DMS53 treated with DMSO at 0.1 percent for 48 hours (cell line): Measurements from ENCODE around the gene KCNJ16.
"Not testable (repeated sequence)": the region's sequence is repeated elsewhere in the genome, so short reads cannot be mapped to it uniquely, and the experiment has no call there.

Experiments
- DNase-seq: peaks from one replicate; lab custom pipeline; 2025; ENCODE audit not compliant: unreplicated experiment; lab: John Stamatoyannopoulos, UW

Gene KCNJ16

GRCh38 chr17:70074956-70075355, at the start of gene KCNJ16:
Gene KCNJ16 (plus strand): TSS chr17:70075225. CDS start chr17:70132088, 56,863 bp downstream.
- DNase-seq: peak; percentile 54

GRCh38 chr17:70028397-70028796, 46.6 kb upstream of the KCNJ16 start:
- DNase-seq: no peak

- no peak for DNase-seq
These were observed 45.9 kb upstream of the KCNJ16 start for GRCh38 chr17:70028978-70029767.

GRCh38 chr17:70030371-70030770, 44.7 kb upstream of the KCNJ16 start:
- no peak for DNase-seq

DNA sequence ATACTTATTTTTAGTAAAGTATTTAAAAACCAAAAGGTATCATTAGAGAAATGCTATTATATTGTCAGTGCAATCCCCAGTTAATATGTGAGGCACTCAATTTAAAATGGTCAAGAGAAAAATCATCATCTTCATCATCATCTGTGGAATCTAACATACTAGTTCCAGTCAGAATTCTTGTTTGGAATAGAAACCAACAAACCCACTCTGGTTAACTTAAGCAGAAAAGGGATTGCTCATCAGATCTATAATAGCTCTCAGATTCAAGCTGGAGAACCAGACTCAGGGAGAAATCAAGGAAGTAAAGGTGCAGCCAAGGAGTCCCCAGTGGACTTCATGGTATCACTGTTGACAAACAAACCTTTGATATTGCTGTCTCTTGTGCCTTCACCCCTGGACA, 43.7 kb upstream of the KCNJ16 start:
- DNase-seq: no peak

DNA sequence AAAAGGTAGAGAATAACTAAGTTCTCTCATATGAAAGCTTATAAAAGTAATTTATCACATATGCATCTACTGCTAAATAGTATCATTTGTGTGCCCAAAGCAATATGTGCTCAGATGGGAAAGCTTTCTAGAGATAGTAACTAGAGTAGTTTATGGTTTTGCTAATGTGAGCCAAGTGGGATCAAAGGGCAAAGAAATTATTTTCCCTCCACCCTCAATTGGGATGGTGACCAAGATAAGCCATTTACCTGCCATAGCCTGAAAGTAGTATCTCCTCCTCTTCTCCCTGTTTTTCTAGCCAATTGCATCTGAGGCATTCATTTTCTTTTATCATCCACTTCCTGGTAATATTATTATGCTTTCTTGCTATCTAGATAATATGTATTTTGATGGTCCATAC, 41.9 kb upstream of the KCNJ16 start:
- DNase-seq: no peak

DNA sequence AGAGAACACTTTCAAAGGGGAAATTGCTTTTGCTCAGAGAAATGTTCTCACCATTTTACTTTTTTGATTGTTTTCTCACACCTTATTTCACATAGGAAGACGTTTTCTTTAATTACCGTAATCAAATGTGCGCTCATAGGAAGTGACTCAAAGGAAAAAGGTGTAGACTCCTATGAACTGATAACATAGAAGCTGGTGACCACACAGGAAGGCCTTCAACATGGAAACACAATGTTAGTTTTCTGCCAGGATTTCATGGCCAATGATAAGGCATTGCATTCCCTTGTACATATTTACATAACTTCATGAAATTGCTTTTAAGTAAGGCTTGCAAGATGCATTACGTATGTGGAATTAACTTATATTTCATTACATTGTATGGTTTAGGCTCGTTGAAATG, 40.9 kb upstream of the KCNJ16 start:
- no peak for DNase-seq

DNA sequence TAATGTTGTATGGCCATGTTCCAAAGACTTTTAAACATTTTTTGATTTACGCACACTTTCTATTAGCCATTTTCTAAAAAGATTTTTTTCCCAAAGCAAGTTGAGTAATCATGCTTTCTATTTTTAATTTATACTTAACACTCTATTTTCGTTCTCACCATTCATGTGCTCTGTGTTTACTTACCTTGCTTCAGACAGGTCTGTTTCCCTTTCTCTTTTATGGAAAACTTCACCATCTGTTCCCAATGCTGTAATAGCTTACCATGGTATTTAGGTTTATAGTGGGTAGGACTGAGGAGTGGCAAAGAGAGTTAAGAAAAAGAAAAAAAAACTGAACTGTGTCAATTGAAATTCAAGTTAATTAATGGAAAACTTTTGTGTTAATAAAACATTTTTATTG, 37.5 kb upstream of the KCNJ16 start:
- DNase-seq: no peak

GRCh38 chr17:70040336-70040735, 34.7 kb upstream of the KCNJ16 start:
- no peak for DNase-seq

- no peak for DNase-seq
These were observed 34.0 kb upstream of the KCNJ16 start for GRCh38 chr17:70041061-70041460.

GRCh38 chr17:70041540-70041939, 33.5 kb upstream of the KCNJ16 start:
- DNase-seq: no peak

GRCh38 chr17:70045780-70046179, 29.2 kb upstream of the KCNJ16 start:
- not testable (repeated sequence) for DNase-seq

GRCh38 chr17:70047619-70048419, 27.2 kb upstream of the KCNJ16 start:
- no peak for DNase-seq

DNA sequence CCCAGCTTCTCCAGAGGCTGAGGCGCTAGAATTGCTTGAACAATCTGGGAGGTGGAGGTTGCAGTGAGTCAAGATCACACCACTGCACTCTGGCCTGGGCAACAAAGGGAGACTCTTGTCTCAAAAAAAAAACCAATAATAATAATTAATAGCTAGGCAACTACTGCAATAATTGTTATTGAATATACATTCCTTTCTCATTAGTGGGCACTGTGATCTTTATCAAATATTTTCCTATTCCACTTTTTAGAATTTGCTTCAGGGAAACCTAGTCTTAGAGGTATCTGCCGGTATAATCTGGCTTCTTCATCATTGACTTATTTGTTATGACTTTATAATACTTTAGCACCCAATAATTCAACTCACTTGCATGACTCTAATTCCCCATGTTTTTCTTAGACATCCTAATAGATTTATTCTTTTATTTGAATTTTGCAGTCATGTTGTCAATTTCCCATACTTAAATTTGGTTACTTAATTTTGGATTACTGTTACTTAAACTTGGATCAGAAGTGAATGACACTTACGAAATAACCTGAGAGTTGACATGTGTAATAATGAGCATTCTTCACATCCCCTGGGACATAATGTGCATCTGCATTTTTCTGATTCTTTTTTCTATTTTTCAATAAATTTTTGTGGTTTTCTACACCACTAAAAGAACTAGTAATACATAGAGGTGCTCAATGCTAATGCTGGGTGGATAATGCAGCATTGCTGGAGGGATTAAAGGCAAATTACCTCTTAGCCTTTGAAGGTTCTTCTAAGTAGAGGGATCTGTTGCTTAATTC, 25.0 kb upstream of the KCNJ16 start:
- DNase-seq: no peak

- no peak for DNase-seq
These were observed 24.1 kb upstream of the KCNJ16 start for GRCh38 chr17:70050931-70051330.

GRCh38 chr17:70053241-70054234, 21.5 kb upstream of the KCNJ16 start:
- no peak for DNase-seq

DNA sequence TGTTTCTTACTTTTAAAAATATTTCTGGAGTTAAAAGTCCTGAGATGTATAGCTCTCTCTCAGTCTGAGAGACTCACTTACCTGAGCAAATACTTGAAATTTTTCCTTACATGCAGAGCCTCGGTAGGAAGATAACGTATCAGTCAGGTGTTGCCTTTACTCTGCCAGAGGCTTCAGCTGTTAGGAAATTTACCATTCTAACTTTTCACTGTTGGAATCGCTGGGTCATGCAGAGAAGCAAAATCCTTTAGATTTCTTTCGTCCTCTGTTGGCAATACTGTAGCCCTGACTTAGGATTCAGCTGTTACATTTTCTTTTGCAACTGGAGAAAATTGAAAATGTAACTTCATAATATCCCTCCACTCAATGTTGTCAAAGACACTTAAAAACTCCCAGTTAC, 20.0 kb upstream of the KCNJ16 start:
- no peak for DNase-seq

DNA sequence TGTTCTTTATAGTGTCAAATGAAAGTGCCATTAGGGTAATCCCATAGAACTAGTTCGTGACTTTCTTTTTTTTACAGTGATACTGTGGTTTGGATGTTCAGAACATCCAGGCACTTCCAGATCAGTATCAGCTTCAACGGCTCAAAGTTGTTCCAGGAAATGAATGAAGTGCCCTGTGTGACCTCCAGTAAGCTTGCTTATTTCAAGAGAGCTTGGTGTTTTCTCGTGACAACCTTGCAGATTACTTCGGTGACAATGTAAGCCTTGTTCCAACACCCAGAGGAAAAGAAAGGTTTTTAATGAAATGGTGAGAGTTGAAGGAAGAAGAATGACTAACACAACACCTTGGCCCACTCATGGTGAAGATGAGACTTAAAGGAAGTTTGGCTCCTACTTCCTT, 16.0 kb upstream of the KCNJ16 start:
- no peak for DNase-seq

DNA sequence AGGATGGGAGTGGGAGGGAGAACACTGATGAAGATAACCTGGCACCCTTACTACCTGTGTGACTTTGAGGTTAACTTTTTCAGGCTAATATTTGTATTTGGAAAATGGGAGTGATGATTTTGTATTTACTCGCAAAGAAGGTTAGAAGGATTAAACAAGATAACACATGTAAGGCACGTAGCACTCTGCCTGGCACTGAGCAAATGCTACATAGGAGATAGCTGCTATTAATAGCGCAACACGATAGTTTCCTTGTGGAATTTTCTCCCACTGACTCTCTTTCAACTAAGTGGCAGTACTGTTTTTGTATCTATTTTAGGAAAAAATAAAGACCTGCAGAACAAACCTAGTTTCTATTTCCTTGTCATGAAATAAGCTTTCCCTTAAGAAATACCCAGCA, 15.4 kb upstream of the KCNJ16 start:
- no peak for DNase-seq

GRCh38 chr17:70060415-70060814, 14.6 kb upstream of the KCNJ16 start:
- DNase-seq: no peak
